ENCODE results near the gene CACHD1. TPM values are rescaled to one million over a fixed set of nuclear protein-coding genes. Genes with fewer than 3 reads are reported as not detected.

Gene CACHD1
- total and polyA plus RNA-seq, 7 donors: 1.1 to 5.8 (median 2.1) TPM

DNA sequence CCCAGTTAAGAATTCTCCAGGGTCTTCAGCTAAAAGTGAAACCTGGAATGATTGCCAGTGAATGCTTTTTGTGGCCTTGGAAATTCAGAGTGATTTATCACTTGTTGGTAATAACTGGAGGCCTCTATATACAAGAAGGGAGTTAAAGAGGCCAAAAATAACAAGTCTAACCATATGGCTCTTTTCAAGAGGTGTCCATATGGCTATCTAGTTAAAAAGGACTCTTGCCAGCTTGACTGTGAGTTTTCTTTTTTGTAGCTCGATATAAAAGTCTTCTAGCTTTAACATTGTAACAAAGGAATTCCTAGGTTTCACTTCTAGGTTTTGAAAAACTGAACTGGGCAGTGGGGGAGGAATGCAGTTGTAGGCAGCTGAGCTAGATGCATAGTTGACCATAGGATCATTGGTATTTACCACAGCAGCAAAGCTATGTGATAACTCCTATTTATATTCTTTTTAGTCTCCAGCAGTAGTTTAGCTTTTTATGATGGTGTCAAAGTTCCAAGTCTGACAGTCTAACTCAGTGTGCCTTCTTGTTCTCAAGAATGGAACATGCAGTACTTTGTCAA lies 44.4 kb downstream of the CACHD1 start:
- TF ChIP-seq, protein P1, sequence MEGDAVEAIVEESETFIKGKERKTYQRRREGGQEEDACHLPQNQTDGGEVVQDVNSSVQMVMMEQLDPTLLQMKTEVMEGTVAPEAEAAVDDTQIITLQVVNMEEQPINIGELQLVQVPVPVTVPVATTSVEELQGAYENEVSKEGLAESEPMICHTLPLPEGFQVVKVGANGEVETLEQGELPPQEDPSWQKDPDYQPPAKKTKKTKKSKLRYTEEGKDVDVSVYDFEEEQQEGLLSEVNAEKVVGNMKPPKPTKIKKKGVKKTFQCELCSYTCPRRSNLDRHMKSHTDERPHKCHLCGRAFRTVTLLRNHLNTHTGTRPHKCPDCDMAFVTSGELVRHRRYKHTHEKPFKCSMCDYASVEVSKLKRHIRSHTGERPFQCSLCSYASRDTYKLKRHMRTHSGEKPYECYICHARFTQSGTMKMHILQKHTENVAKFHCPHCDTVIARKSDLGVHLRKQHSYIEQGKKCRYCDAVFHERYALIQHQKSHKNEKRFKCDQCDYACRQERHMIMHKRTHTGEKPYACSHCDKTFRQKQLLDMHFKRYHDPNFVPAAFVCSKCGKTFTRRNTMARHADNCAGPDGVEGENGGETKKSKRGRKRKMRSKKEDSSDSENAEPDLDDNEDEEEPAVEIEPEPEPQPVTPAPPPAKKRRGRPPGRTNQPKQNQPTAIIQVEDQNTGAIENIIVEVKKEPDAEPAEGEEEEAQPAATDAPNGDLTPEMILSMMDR (IDR thresholded peaks at IDR 0.05): no peak
- WGBS, 3 donors: 3 to 13% (median 3%) methylated on average over 1 of the region's 1 CpG
- Histone ChIP-seq H3K27me3 (ENCODE audit: insufficient read depth in 3 of 3, low read length in 2 of 3) (no peaks in the 10 kb centered on the region), H3K9me3 (no peaks in the 10 kb centered on the region), H3K4me3 (peak overlapping the region; percentile 9), H3K27ac (peak overlapping the region; percentile 4), H3K36me3 (ENCODE audit: insufficient read depth in 1 of 2, low read depth in 1 of 2) (no peaks in the 10 kb centered on the region), H3K4me1 (peaks cover 23% of the 10 kb centered on the region)
- intact Hi-C loops (cut with DNase I): no loop called here
- ATAC-seq (peak in 1 of 4 donors; percentile 71), DNase-seq (no peak)

DNA sequence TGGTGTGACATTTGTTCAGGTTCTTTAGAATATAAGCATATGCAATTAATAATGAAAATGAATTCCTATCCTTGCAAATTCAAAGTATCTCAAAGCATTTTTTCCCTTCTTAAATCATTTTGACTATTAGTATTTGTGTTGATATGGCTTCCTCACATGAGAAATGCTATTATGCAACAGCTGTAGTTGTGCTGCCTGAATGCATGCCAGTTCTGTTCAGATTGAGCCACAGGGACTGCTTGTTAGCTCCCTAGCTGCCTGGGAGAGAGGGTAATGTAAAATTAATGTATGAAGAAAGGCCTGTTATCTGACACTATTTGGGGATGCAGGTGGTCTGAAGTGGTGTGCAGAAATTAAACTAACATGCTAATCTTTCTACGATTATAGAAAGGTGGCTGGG lies 45.5 kb downstream of the CACHD1 start:
- Histone ChIP-seq H3K27me3 (ENCODE audit: insufficient read depth in 3 of 3, low read length in 2 of 3) (no peaks in the 10 kb centered on the region), H3K36me3 (ENCODE audit: insufficient read depth in 1 of 2, low read depth in 1 of 2) (no peaks in the 10 kb centered on the region), H3K27ac (no peak overlapping the region), H3K4me3 (no peak overlapping the region), H3K9me3 (no peaks in the 10 kb centered on the region), H3K4me1 (peaks cover 31% of the 10 kb centered on the region)
- TF ChIP-seq, protein P1 (IDR thresholded peaks at IDR 0.05): no peak
- ATAC-seq (peak; percentile 62 to 92 (median 70)), DNase-seq (peak; percentile 35 to 59)
- intact Hi-C loops (cut with DNase I): no loop called here
- 0 to 29% (median 0%) methylated on average over 1 of the region's 1 CpG for WGBS, 3 donors

DNA sequence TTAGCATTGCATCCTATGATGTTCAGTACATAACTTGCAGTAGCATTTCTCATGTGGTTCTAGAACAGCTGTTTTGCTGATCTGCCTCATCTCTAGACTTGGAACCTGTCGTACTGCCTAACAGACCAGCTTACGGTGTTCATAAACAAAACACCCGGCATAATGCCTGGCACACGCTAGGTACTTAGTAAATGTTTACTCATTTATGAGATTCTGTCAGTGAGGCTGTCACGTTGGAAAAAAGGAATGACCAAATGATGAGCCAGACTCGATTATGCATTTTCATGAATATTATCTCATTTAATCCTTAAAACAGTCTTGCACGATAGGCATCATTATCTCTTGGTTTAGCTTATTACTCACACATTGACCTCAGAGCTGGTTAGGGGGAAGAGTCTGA lies 46.4 kb downstream of the CACHD1 start:
- no peak overlapping the region for H3K27ac ChIP-seq
- intact Hi-C loops (cut with DNase I): no loop called here
- peaks cover 31% of the 10 kb centered on the region for H3K4me1 ChIP-seq
- no peak overlapping the region for H3K4me3 ChIP-seq
- ATAC-seq (no peak), DNase-seq (no peak)
- H3K27me3 ChIP-seq (ENCODE audit: insufficient read depth in 3 of 3, low read length in 2 of 3): no peaks in the 10 kb centered on the region
- TF ChIP-seq, protein P1 (IDR thresholded peaks at IDR 0.05): no peak
- H3K9me3 ChIP-seq: no peaks in the 10 kb centered on the region
- WGBS, 3 donors: 41 to 60% (median 43%) methylated on average over 7 of the region's 7 CpGs
- no peaks in the 10 kb centered on the region for H3K36me3 ChIP-seq (ENCODE audit: insufficient read depth in 1 of 2, low read depth in 1 of 2)

DNA sequence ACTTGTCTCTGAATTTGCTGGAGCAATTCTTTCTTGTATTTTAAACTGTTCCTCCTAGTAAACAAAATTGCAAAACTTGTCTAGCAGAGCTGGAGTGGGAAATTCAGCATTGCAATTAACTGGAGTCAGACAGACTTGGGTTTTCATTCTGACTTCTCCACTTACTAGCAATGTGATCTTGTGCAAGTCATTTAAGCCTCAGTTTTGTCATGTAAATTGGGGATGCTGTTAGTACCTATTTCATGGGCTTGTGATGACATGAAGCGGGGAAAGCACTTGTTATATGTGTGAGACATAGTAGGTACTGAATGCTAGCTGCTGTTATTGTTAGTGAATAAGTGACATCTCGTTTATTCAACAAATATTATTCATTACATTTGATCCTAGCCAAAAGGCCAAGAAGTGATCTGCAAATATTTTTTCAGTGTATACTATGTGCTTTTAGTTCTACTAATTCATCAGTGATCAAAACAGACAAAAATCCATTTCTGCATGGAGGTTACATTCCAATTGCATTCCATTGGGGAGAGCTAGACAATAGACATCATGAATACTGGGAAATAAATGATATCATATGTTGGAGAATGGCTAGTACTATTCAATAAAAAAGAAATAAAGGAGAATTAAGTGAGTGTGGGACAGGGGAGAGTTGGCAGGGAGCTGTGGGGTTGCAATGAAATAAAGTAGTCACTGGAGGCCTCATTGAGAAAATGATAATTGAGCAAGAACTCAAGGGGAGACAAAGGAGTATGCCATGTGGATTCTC lies 47.1 kb downstream of the CACHD1 start:
- WGBS, 3 donors: 90 to 94% (median 93%) methylated on average over 2 of the region's 2 CpGs
- Histone ChIP-seq H3K27ac (no peak overlapping the region), H3K4me3 (no peak overlapping the region), H3K4me1 (peaks cover 31% of the 10 kb centered on the region), H3K27me3 (ENCODE audit: insufficient read depth in 3 of 3, low read length in 2 of 3) (no peaks in the 10 kb centered on the region), H3K9me3 (no peaks in the 10 kb centered on the region), H3K36me3 (ENCODE audit: insufficient read depth in 1 of 2, low read depth in 1 of 2) (no peaks in the 10 kb centered on the region)
- no peak for DNase-seq
- no peak for ATAC-seq
- intact Hi-C loops (cut with DNase I): no loop called here
- TF ChIP-seq, protein P1 (IDR thresholded peaks at IDR 0.05): no peak
